ENCODE data around the gene KMT5C.
A peak's percentile ranks its signal among the peaks of the same experiment; 100 is the strongest.

Gene KMT5C

DNA sequence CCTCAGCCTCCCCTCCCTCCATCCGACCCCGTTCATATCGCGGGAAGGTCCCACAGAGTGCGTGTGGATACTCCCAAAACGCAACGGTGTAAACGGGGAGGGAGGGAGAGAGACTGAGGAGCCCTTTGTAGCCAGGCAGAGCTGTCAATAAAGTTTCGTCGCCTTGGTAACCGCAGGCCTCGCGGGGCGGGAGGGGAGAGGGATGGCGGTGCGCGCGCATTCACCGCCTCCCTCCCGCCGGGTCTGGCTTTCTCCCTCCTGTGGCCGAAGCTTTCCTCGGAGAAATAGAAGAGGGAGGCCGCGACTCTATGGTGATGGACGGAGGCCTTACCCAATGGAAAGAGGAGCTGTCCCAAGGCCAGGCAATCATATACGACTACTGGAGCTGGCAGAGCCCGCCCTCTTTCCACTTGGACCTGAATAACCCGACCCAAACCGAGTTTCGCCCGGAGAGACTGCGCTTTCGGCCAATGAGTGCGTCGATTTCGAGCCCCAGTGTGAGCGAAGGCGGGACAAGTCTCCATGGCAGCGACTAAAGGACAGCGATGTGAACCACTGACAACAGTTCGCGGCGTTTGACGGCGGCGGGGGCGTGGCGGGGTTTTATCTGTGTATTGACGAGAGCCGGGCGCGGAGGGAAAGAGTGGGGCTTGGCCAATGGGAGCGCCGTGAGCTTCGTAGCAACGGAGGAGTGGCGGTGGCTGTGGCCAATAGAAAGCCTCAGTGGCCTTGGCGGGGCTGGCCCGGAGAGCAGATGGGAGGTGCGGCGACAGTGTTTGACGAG is at the start of gene KMT5C:
Gene KMT5C (plus strand): TSS at position 772 of the 784 bp plus-strand sequence. CDS start 2,061 bp downstream, outside the sequence.
- peak; percentile 100 for DNase-seq

GRCh38 chr19:55297267-55297666 is 42.4 kb upstream of the KMT5C start:
- DNase-seq: no peak

- no peak for DNase-seq
These were observed 39.7 kb upstream of the KMT5C start for GRCh38 chr19:55299991-55300390.

DNA sequence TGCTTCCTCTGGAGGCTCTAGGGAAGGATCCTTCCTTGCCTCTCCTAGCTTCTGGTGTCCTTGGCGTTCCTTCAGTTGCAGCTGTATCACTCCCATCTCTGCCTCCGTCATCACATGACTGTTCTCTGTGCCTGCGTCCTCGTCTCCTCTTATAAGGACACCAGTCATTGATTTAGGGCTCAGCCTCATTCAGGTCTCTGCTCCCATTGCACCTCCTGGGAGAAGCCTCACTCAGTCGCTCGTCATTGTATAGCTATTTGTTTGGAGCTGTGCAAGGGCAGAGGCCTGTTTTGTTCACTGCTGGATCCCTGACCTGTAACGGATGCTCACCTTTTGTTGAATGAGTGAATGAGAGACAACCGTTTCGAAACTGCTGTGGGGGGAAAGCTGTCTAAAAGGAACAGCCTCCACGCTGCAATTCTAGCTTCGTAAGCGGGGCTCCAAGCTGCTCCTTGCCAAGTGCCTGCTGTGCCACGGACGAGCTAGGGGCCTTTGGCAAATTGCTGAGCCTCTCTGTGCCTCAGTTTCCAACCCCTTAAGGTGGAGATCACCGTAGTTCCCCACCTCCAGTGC is 38.7 kb upstream of the KMT5C start:
- no peak for DNase-seq

DNA sequence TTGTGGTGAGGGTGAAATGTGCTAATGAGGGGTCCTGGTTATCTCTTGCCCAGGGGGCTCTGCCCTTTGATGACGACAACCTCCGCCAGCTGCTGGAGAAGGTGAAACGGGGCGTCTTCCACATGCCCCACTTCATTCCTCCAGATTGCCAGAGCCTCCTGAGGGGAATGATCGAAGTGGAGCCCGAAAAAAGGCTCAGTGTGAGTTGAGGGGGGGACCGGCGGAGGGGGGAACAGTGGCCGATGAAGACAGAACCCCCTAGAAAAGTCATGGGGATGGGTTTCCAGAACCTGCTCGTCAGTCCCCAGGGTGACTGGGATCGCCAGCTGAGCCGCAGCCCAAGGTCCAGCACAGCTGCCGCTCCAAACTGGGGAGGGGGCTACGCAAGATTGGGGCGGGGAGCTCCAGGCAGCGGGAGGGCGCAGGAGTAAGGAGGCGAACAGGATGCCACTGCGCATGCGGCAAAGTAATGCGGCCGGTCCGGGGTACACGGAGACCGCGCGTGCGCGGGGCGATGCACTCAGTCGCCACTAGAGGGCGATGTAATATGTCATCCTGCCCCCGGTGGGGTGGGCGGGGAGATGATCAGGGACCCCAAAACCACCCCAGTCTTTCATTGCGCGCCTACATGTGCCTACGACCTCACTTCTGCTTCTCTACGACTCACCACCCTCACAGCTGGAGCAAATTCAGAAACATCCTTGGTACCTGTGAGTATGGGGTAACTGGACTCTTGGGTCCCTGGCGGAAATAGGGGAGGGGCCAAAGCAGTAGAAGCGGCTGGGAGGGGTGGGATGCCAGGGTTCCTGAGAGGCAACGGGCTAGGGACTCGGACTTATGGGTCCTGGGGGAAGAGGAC is 38.0 kb upstream of the KMT5C start:
- DNase-seq: peak; percentile 90

DNA sequence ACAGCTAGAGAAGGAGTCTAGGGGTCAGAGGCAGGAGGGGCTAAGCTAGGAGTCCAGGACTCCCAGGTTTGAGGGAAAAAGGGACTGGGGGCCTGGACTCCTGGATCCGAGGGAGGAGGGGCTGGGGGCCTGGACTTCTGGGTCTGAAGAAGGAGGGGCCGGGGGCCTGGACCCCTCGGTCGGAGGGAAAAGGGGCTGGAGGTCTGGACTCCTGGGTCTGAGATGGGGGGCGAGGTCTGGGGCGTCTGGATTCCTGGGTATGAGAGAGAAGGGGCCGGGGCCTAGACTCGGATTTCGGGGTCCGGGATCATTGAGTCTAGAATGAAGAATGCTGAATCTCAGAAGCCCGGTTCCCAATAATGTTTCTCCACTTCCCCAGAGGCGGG is 37.4 kb upstream of the KMT5C start:
- DNase-seq: no peak

DNA sequence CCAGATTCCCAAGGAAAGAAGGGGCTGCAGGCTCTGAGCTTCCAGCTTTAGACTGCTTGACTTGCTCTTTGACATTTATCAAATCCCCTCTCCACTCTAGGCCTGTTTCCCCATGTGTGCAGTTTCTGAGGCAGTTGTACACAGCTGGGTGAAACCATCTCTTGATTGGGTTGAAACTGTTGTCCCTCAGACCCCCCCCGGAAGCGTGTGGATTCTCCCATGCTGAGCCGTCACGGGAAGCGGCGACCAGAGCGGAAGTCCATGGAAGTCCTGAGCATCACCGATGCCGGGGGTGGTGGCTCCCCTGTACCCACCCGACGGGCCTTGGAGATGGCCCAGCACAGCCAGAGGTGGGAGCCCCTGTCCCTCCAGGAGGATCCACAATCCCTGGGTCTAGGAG is 36.2 kb upstream of the KMT5C start:
- no peak for DNase-seq

- no peak for DNase-seq
These were observed 35.2 kb upstream of the KMT5C start for GRCh38 chr19:55304279-55304978.

DNA sequence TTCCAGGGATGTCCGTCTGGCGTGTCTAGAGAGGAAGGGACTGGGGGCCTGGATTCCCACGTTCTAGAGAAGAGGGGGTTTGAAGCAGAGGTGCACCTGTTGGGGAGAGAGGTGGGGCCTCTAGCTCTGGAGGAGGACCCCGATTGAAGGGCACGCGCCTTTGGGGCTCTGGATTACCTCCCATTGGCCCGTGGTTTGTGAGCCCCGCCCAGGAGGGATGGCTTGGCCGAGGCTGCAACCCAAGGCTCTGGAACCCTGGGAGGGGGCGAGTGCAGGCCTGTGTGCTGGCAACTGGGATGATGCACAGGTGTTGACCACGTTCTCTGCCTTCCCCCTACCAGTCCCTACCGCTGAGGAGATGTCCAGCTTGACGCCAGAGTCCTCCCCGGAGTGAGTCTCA is 34.7 kb upstream of the KMT5C start:
- no peak for DNase-seq

DNA sequence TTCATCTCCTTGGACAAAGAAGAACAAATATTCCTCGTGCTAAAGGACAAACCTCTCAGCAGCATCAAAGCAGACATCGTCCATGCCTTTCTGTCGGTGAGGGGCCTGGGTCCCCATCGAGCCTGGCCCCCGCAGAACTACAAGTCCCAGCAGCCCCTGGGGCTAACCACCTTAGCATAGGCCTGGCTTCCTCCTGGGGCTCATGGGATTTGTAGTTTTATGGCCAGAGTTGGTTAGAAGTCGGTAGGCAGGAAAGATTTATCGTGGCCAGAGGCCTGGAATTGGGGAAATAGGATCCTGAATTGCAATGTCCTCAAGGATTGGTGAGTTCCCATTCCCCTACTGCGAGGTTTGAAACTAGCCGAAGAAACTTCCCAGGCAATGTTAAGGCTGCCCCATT is 34.2 kb upstream of the KMT5C start:
- peak; percentile 47 for DNase-seq

DNA sequence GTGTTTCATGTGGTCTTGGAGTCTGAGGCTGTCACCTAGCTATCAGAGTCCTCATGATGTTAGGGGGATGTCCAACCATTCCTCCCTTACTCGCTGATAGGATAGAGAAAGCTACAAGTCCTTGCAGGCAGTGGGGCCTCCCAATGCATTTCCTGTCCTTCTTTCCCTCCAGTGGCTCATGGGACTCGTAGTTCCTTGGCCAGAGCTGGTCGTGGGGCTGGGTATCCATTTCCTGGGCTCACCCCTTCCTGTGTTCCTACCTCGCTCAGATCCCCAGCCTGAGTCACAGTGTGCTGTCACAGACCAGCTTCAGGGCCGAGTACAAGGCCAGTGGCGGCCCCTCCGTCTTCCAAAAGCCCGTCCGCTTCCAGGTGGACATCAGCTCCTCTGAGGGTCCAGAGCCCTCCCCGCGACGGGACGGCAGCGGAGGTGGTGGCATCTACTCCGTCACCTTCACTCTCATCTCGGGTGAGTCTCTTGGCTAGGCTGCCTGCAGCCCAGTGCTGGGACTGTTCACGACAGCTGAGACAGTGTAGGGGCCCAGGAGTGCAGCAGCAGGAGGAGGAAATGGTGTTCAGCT is 33.6 kb upstream of the KMT5C start:
- DNase-seq: no peak

DNA sequence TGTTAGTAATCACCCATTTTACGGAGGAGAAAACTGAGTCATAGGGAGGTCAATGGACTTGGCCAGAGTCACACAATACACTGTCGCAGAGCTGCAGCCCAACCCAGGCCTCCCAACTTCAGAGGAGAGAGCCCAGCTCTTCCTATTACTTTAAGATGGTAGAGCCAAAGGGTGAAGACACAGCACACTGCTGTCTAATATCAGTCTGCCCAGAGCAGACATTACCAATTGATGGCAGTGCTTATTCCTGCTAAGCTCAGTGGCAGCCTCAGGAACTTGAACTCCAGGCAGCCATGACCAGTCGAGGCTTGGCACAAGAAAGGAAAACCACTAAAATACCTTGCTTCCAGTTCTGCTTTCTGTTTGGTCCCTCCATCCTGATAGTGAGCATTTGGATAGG is 33.0 kb upstream of the KMT5C start:
- DNase-seq: no peak

DNA sequence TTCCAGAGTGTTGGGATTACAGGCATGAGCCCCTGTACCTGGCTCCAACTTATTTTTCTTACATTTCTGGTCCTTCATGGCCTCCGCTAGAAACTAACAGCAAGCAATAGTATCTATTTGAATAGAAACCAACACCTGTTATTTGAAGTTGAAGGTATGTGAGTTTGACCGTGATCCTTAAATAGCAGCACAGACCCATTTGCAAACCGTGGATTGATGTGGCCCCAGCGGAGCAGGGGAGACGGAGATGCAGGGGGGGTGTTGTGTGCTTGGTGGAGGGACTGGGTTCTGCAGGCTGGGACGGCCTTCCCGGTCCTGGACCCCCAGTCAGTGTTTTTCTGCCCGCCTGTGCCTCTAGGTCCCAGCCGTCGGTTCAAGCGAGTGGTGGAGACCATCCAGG is 31.4 kb upstream of the KMT5C start:
- DNase-seq: no peak

DNA sequence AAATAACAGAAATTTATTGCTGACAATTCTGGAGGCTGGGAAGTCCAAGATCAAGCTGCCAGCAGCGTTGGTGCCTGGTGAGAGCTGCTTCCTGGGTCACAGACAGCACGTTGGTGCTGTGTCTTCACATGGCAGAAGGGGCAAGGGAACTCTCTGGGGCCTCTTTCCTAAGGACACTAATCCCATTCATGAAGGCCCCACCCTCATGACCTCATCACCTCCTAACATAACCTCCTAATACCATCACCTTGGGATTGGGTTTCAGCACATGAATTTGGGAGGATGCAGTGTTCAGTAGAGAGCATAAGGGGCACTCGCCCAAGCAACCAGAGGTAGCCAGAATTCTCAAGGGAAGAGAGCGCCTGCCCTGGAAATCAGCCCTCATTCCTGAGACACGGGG is 30.2 kb upstream of the KMT5C start:
- no peak for DNase-seq

- DNase-seq: no peak
These were observed 29.2 kb upstream of the KMT5C start for GRCh38 chr19:55310498-55310897.

DNA sequence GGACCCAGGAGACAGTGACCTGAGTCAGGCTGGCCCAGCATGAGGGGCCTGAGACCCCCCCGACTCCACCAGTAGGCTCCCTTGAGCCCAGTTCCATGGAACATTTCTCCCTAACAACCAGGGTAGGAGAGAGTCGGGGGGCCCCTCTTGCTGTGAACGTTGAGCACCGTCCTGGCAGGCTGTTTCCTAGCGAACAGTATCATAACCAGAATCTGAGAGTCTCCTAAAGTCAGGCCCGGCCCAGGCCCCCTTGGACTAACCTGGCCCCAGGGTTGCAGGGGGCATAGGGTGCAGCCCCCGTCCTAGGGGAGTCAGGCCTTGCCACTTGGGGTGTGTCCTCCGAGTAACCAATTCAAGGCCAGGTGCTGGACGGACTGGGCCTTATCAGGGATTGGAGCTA is 28.3 kb upstream of the KMT5C start:
- no peak for DNase-seq

GRCh38 chr19:55311797-55312196 is 27.9 kb upstream of the KMT5C start:
- no peak for DNase-seq

DNA sequence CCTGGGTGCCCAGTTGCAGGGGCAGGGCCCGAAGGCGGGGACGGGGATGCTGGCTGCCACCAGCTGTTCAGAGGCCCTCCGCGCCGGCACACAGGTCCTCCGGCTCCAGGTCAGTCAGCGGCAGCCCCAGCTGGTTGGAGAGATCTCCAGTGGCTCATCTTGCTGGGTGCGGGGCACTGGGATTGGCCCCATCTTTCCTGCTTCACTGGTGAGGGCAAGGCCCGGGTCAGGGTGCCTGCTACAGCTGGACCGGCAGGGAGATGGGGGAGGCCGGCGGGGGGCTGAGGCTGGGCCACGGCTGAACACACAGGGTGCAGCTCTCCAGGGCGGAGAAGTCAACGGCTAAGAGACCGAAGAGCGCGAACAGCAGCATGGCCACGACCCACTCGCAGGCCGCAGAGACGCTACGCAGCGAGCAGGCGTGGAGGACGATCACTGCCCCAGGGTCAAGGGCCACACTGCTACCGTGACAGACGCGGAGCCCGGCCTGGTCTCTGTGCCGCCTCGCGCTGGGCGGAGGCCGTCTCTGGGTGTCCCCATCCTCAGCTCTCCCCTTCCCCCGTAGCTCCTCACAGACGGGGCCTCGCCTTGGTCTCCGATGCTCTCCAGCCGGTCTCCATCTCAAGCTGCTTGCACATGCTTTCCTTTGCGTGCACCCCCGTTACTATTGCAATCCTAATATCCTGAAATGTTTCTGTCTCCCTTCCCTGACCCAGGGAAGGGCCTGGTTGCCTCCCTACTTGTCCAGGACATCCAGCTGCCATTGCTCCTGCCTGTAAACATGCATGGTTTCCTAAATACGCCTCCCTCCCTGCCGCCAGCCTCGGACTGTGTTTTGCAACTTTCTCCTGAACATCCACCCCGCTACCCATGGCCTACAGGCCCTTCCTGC is 26.8 kb upstream of the KMT5C start:
- no peak for DNase-seq

DNA sequence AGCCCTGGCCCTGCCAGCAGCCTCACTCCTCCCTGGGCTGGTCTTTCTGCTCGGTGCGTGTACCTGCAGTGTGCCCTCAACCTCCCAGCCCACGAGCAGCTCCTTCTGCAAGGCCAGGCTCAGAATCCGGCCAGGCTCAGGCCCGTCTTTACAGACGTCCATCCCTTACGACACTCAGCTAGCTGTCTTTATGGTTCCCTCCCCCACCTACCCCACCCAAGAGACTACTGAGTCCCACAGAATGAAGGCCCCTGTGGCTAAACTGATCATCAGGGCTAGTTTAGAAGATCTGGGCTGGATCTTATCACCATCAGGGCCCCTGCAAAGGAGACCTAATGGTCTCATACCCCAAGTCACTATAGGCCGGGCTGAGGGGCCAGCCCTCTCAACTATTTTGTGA is 25.3 kb upstream of the KMT5C start:
- no peak for DNase-seq

GRCh38 chr19:55315956-55316525 is 23.6 kb upstream of the KMT5C start:
- no peak for DNase-seq

- no peak for DNase-seq
These were observed 23.0 kb upstream of the KMT5C start for GRCh38 chr19:55316646-55317045.

Data from suppressor macrophage treated with lipopolysaccharide for 4 hours (primary cell).